Measurements from ENCODE around the gene PCYT2. TPM values are rescaled to one million over a fixed set of nuclear protein-coding genes. Genes with fewer than 3 reads are reported as not detected.

Gene PCYT2
- total and polyA plus RNA-seq, 2 donors (not counting 1 experiment from before 2014, with no cell fraction given) = 33.4 to 34.9 TPM

- TF ChIP-seq, protein P1, sequence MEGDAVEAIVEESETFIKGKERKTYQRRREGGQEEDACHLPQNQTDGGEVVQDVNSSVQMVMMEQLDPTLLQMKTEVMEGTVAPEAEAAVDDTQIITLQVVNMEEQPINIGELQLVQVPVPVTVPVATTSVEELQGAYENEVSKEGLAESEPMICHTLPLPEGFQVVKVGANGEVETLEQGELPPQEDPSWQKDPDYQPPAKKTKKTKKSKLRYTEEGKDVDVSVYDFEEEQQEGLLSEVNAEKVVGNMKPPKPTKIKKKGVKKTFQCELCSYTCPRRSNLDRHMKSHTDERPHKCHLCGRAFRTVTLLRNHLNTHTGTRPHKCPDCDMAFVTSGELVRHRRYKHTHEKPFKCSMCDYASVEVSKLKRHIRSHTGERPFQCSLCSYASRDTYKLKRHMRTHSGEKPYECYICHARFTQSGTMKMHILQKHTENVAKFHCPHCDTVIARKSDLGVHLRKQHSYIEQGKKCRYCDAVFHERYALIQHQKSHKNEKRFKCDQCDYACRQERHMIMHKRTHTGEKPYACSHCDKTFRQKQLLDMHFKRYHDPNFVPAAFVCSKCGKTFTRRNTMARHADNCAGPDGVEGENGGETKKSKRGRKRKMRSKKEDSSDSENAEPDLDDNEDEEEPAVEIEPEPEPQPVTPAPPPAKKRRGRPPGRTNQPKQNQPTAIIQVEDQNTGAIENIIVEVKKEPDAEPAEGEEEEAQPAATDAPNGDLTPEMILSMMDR (IDR thresholded peaks at IDR 0.05) = no peak
- no peak for TF ChIP-seq EZH2 (IDR thresholded peaks at IDR 0.05; ENCODE audit: borderline replicate concordance, insufficient read depth, low read depth, low read length, poor library complexity, severe bottlenecking)
- DNase-seq (no peak), ATAC-seq (ENCODE audit: low read depth) (no peak)
- no peak overlapping the region for H3K4me2 ChIP-seq (replicated peaks; ENCODE audit: low read depth, low read length, poor library complexity, severe bottlenecking)
- H3K9ac ChIP-seq (ENCODE audit: low read length) = no peak overlapping the region
- Mint-ChIP-seq H3K27me3 (no peaks in the 10 kb centered on the region), H3K4me3 (peak overlapping the region; percentile 90), H3K27ac (no peak overlapping the region), H3K4me1 (peaks cover 28% of the 10 kb centered on the region), H3K9me3 (ENCODE audit: insufficient read depth) (no peaks in the 10 kb centered on the region)
- H4K20me1 ChIP-seq (ENCODE audit: control insufficient read depth, insufficient read depth, low read length, poor library complexity, severe bottlenecking) = peaks cover 39% of the 10 kb centered on the region
- peaks cover 49% of the 10 kb centered on the region for H3K79me2 ChIP-seq (ENCODE audit: control insufficient read depth, insufficient read depth, low read length)
- H3K27me3 ChIP-seq (replicated peaks in 1 of 4; ENCODE audit: control extremely low read depth in 1 of 4, control insufficient read depth in 3 of 4, insufficient read depth in 4 of 4, low read length in 3 of 4) = no peaks in the 10 kb centered on the region
- H3K4me1 ChIP-seq (ENCODE audit: control insufficient read depth in 2 of 2, insufficient read depth in 2 of 2, low read length in 2 of 2) = peaks cover 17 to 26% of the 10 kb centered on the region in 2 donors
- 96% methylated on average over 26 of the region's 30 CpGs for WGBS (ENCODE audit: insufficient coverage)
- H2AFZ ChIP-seq (ENCODE audit: insufficient read depth, low read depth, low read length, poor library complexity, severe bottlenecking) = no peak overlapping the region
- POLR2A ChIA-PET = interaction anchor here (1.6 kb wide), 1 partner anchor 24 kb away, joined by 4 read pairs; no protein-coding TSS in a partner anchor
- intact Hi-C loops (cut with micrococcal nuclease) = no loop called here
- no peak overlapping the region for H3K27ac ChIP-seq (ENCODE audit: low read length in 2 of 2)
- no peaks in the 10 kb centered on the region for H3K9me3 ChIP-seq (ENCODE audit: control extremely low read depth in 1 of 3, control insufficient read depth in 2 of 3, insufficient read depth in 1 of 3, low read length in 2 of 3)
- H3K36me3 ChIP-seq (replicated peaks in 1 of 2; ENCODE audit: control extremely low read depth in 1 of 2, control insufficient read depth in 1 of 2, extremely low read depth in 1 of 2, insufficient read depth in 2 of 2, low read length in 1 of 2) = peaks cover 4 to 34% of the 10 kb centered on the region in 2 experiments
- CTCF ChIA-PET = no interaction called here
- no peak overlapping the region for H3K4me3 ChIP-seq (ENCODE audit: control extremely low read depth in 1 of 5, extremely low read depth in 1 of 5, insufficient read depth in 1 of 5, low read depth in 2 of 5, low read length in 4 of 5)
Observed at GRCh38 chr17:81858170-81858966, 52.8 kb downstream of the PCYT2 start.
